Measurements from ENCODE around the gene URI1.

URI1 gene

GRCh38 chr19:30059741-30060457 is 117.9 kb downstream of the URI1 start:
- no peaks in the 10 kb centered on the region for H4K20me1 ChIP-seq (ENCODE audit: insufficient read depth)
- no peak overlapping the region for H2AFZ ChIP-seq (ENCODE audit: low read depth)
- H3K27me3 ChIP-seq (ENCODE audit: insufficient read depth, low read depth) = no peaks in the 10 kb centered on the region
- no peaks in the 10 kb centered on the region for H3K36me3 ChIP-seq (ENCODE audit: insufficient read depth)
- H3K4me1 ChIP-seq (ENCODE audit: low read depth, poor library complexity, severe bottlenecking) = no peaks in the 10 kb centered on the region
- H3K27ac ChIP-seq = no peak overlapping the region
- no peak for TF ChIP-seq CTCF (conservative IDR thresholded peaks at IDR 0.05; ENCODE audit: low read depth, low read length)
- no peak overlapping the region for H3K4me2 ChIP-seq
- no peak overlapping the region for H3K9ac ChIP-seq
- no peaks in the 10 kb centered on the region for H3K79me2 ChIP-seq (ENCODE audit: insufficient read depth, low read depth)
- no peak overlapping the region for H3K4me3 ChIP-seq (IDR thresholded peaks at IDR 0.05; ENCODE audit: insufficient read depth, low read depth, low read length)

- Histone ChIP-seq H3K9ac (no peak overlapping the region), H4K20me1 (ENCODE audit: insufficient read depth) (no peaks in the 10 kb centered on the region), H3K27ac (no peak overlapping the region)
Measured at GRCh38 chr19:30060531-30061222, 118.6 kb downstream of the URI1 start.

GRCh38 chr19:30061223-30062064 is 119.4 kb downstream of the URI1 start:
- TF ChIP-seq CTCF (conservative IDR thresholded peaks at IDR 0.05; ENCODE audit: low read depth, low read length) = no peak
- Histone ChIP-seq H3K4me1 (ENCODE audit: low read depth, poor library complexity, severe bottlenecking) (no peaks in the 10 kb centered on the region), H3K79me2 (ENCODE audit: insufficient read depth, low read depth) (no peaks in the 10 kb centered on the region), H3K27me3 (ENCODE audit: insufficient read depth, low read depth) (no peaks in the 10 kb centered on the region), H4K20me1 (ENCODE audit: insufficient read depth) (no peaks in the 10 kb centered on the region), H3K9ac (no peak overlapping the region), H3K36me3 (ENCODE audit: insufficient read depth) (no peaks in the 10 kb centered on the region), H3K4me2 (no peak overlapping the region), H3K27ac (no peak overlapping the region), H2AFZ (ENCODE audit: low read depth) (no peak overlapping the region), H3K4me3 (IDR thresholded peaks at IDR 0.05; ENCODE audit: insufficient read depth, low read depth, low read length) (no peak overlapping the region)

More at GRCh38 chr19:30060531-30061222, 118.6 kb downstream of the URI1 start:
- Histone ChIP-seq H3K79me2 (ENCODE audit: insufficient read depth, low read depth) (no peaks in the 10 kb centered on the region), H3K4me2 (no peak overlapping the region), H3K4me3 (IDR thresholded peaks at IDR 0.05; ENCODE audit: insufficient read depth, low read depth, low read length) (no peak overlapping the region), H2AFZ (ENCODE audit: low read depth) (no peak overlapping the region), H3K4me1 (ENCODE audit: low read depth, poor library complexity, severe bottlenecking) (no peaks in the 10 kb centered on the region), H3K27me3 (ENCODE audit: insufficient read depth, low read depth) (no peaks in the 10 kb centered on the region), H3K36me3 (ENCODE audit: insufficient read depth) (no peaks in the 10 kb centered on the region)
- no peak for TF ChIP-seq CTCF (conservative IDR thresholded peaks at IDR 0.05; ENCODE audit: low read depth, low read length)

- no peak overlapping the region for H3K27ac ChIP-seq
- no peak overlapping the region for H2AFZ ChIP-seq (ENCODE audit: low read depth)
- H3K27me3 ChIP-seq (ENCODE audit: insufficient read depth, low read depth) = no peaks in the 10 kb centered on the region
- no peak overlapping the region for H3K4me3 ChIP-seq (IDR thresholded peaks at IDR 0.05; ENCODE audit: insufficient read depth, low read depth, low read length)
- H4K20me1 ChIP-seq (ENCODE audit: insufficient read depth) = no peaks in the 10 kb centered on the region
- H3K4me1 ChIP-seq (ENCODE audit: low read depth, poor library complexity, severe bottlenecking) = no peaks in the 10 kb centered on the region
- no peak overlapping the region for H3K4me2 ChIP-seq
- H3K79me2 ChIP-seq (ENCODE audit: insufficient read depth, low read depth) = no peaks in the 10 kb centered on the region
- H3K9ac ChIP-seq = no peak overlapping the region
- H3K36me3 ChIP-seq (ENCODE audit: insufficient read depth) = no peaks in the 10 kb centered on the region
- TF ChIP-seq CTCF (conservative IDR thresholded peaks at IDR 0.05; ENCODE audit: low read depth, low read length) = no peak
Measured at GRCh38 chr19:30062065-30062906, 120.2 kb downstream of the URI1 start.

All from KMS-11 (cell line).